ENCODE results near the gene ADAMTS9. TPM values are rescaled to one million over a fixed set of nuclear protein-coding genes. Genes with fewer than 3 reads are reported as not detected.

The ADAMTS9 gene
- total and polyA plus RNA-seq, 10 of the 15 experiments (the other 5 are each of a cell fraction or from before 2014, with no cell fraction given): 0.08 TPM; not detected in 9

- H3K27me3 ChIP-seq (replicated peaks in 1 of 2; ENCODE audit: control insufficient read depth in 2 of 2, insufficient read depth in 2 of 2, low read length in 1 of 2): peaks cover 5 to 13% of the 10 kb centered on the region in 2 experiments; a peak in 3 of 4 replicates
- no peak for ATAC-seq
- ChIA-PET RAD21 (ENCODE audit: unreplicated experiment) (no interaction called here), CTCF (interaction anchor here (1.2 to 2.7 kb wide), 2 partner anchors 458 to 464 kb away, joined by 3 to 7 read pairs; no protein-coding TSS in a partner anchor), POLR2A (no interaction called here), SMC1A (ENCODE audit: uncharacterized antibody, unreplicated experiment) (interaction anchor here (1.1 kb wide), 2 partner anchors 9 to 92 kb away, joined by 3 read pairs; no protein-coding TSS in a partner anchor)
- no peak overlapping the region for H3K9ac ChIP-seq (ENCODE audit: control insufficient read depth, insufficient read depth, low read length)
- no peak overlapping the region for H3K27ac ChIP-seq (ENCODE audit: control insufficient read depth, insufficient read depth)
- no TSS peak for BruUV-seq (replicated peaks)
- FAIRE-seq: no peak
- in situ Hi-C loops (cut with MboI) (no loop called here), intact Hi-C loops (cut with micrococcal nuclease; ENCODE audit: unreplicated experiment) (no loop called here)
- H3K9me3 ChIP-seq (replicated peaks; ENCODE audit: control insufficient read depth, insufficient read depth, low read length): no peaks in the 10 kb centered on the region
- no peak overlapping the region for H2AFZ ChIP-seq (ENCODE audit: control insufficient read depth, low read depth, low read length)
- no peak overlapping the region for H3K4me2 ChIP-seq (ENCODE audit: control insufficient read depth, insufficient read depth)
- H3K36me3 ChIP-seq (ENCODE audit: control insufficient read depth in 2 of 2, insufficient read depth in 2 of 2, low read length in 1 of 2): no peaks in the 10 kb centered on the region
- H3K4me3 ChIP-seq: no peak overlapping the region
- H3K79me2 ChIP-seq (ENCODE audit: control insufficient read depth, insufficient read depth, low read length): no peaks in the 10 kb centered on the region
- H4K20me1 ChIP-seq (ENCODE audit: control insufficient read depth, insufficient read depth): no peaks in the 10 kb centered on the region
- DNase-seq (ENCODE audit: low read depth, low spot score): no peak
- no peaks in the 10 kb centered on the region for H3K4me1 ChIP-seq (ENCODE audit: control insufficient read depth, insufficient read depth, low read length)
- no peak for TF ChIP-seq CTCF (IDR thresholded peaks at IDR 0.05 in 2 of 3, conservative IDR thresholded peaks at IDR 0.05 in 1 of 3; ENCODE audit: control insufficient read depth in 2 of 3, extremely low read depth in 1 of 3, insufficient read depth in 1 of 3, low read depth in 3 of 3, low read length in 3 of 3)
- no peak for TF ChIP-seq HCFC1 (IDR thresholded peaks at IDR 0.05; ENCODE audit: low read length)
- no peak for TF ChIP-seq CHD1 (IDR thresholded peaks at IDR 0.05; ENCODE audit: low read depth, low read length)
- no peak for TF ChIP-seq EED (IDR thresholded peaks at IDR 0.05; ENCODE audit: low read depth)
- TF ChIP-seq WRNIP1 (IDR thresholded peaks at IDR 0.05; ENCODE audit: borderline replicate concordance, low read depth, low read length): no peak
- TF ChIP-seq ZNF384 (IDR thresholded peaks at IDR 0.05; ENCODE audit: borderline replicate concordance, low read depth, low read length): no peak
- no peak for TF ChIP-seq CBFB (IDR thresholded peaks at IDR 0.05; ENCODE audit: low read depth)
- no peak for TF ChIP-seq RAD51 (IDR thresholded peaks at IDR 0.05)
- no peak for TF ChIP-seq KDM1A (IDR thresholded peaks at IDR 0.05; ENCODE audit: borderline replicate concordance)
- TF ChIP-seq BCL3 (IDR thresholded peaks at IDR 0.05; ENCODE audit: borderline replicate concordance, insufficient read depth, low read depth, low read length, poor library complexity, severe bottlenecking): no peak
- no peak for TF ChIP-seq FOXK2 (IDR thresholded peaks at IDR 0.05)
- TF ChIP-seq USF2 (IDR thresholded peaks at IDR 0.05; ENCODE audit: borderline replicate concordance, low read depth, low read length): no peak
- TF ChIP-seq HDAC6 (IDR thresholded peaks at IDR 0.05; ENCODE audit: unreplicated experiment): no peak
- TF ChIP-seq ZNF24 (IDR thresholded peaks at IDR 0.05): no peak
- TF ChIP-seq YBX1 (IDR thresholded peaks at IDR 0.05): no peak
- no peak for TF ChIP-seq RAD21 (IDR thresholded peaks at IDR 0.05; ENCODE audit: insufficient read depth, low read depth, low read length)
- WGBS (ENCODE audit: insufficient coverage, insufficient replicate concordance, low lambda C conversion rate, missing lambda C conversion rate): 5% methylated on average over 5 of the region's 5 CpGs
Measured at GRCh38 chr3:64488939-64489338, 198.9 kb downstream of the ADAMTS9 start.
